ENCODE measurements around the gene CAPN5. TPM values are rescaled to one million over a fixed set of nuclear protein-coding genes. Genes with fewer than 3 reads are reported as not detected.

The CAPN5 gene
- total and polyA plus RNA-seq, 2 experiments from 2014 or later = 25.2 to 28.8 TPM

DNA sequence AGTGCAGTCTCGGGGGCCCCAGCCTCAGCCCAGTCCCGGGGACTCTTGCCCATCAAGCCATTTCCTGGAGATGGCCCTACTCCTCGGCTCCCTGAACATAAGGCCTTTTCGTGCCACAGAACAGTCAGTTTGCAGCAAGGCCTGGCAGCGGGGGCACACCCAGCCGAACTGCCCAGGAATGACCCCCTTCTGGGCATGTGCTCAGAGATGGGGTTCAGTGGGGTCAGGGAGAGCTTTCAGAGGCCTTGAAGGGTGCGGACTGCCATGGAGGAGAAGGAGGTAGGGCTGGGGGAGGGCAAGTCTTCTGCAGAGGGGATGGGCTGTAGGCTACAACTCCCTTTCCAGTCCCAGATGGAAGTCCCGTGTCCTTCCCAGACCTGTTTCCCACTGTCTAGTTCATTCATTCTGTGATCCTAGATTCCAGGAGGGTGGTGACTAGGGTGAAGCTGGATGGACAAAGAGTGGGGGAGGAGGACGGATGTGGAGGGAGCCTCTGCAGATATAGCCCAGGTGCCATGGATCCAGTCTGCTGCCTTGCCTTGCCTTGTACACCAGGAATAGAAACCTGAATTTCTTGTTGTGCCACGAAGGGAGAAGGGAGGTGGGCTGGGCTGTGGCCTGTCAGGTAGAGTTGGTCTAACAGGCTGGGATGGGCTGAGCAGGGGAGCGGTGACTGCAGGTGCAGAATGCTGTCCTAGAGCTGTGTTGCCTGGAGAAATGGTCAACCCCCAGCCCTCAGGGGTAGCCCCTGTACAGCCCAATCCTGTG is 21.6 kb downstream of the CAPN5 start:
- no peak for TF ChIP-seq EZH2phosphoT487 (IDR thresholded peaks at IDR 0.05; ENCODE audit: low read depth, severe bottlenecking, unreplicated experiment)
- no peak for TF ChIP-seq EZH2 (IDR thresholded peaks at IDR 0.05; ENCODE audit: borderline replicate concordance)
- TF ChIP-seq, protein P1, sequence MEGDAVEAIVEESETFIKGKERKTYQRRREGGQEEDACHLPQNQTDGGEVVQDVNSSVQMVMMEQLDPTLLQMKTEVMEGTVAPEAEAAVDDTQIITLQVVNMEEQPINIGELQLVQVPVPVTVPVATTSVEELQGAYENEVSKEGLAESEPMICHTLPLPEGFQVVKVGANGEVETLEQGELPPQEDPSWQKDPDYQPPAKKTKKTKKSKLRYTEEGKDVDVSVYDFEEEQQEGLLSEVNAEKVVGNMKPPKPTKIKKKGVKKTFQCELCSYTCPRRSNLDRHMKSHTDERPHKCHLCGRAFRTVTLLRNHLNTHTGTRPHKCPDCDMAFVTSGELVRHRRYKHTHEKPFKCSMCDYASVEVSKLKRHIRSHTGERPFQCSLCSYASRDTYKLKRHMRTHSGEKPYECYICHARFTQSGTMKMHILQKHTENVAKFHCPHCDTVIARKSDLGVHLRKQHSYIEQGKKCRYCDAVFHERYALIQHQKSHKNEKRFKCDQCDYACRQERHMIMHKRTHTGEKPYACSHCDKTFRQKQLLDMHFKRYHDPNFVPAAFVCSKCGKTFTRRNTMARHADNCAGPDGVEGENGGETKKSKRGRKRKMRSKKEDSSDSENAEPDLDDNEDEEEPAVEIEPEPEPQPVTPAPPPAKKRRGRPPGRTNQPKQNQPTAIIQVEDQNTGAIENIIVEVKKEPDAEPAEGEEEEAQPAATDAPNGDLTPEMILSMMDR (IDR thresholded peaks at IDR 0.05; ENCODE audit: poor library complexity) = no peak
- no peaks in the 10 kb centered on the region for H3K9me3 ChIP-seq (ENCODE audit: low read depth)
- H3K4me3 ChIP-seq = no peak overlapping the region
- peak overlapping the region; percentile 31 for H3K27ac ChIP-seq
- peak; percentile 55 for DNase-seq (ENCODE audit: low spot score)
- 73% methylated on average over 11 of the region's 11 CpGs for WGBS (ENCODE audit: low lambda C conversion rate, missing lambda C conversion rate)
- H3K79me2 ChIP-seq = peaks cover 4% of the 10 kb centered on the region
- H3K4me2 ChIP-seq = no peak overlapping the region
- peaks cover 22% of the 10 kb centered on the region for H3K4me1 ChIP-seq (ENCODE audit: insufficient read depth)
- H4K20me1 ChIP-seq (ENCODE audit: insufficient read depth, poor library complexity, severe bottlenecking) = no peaks in the 10 kb centered on the region
- H2AFZ ChIP-seq = no peak overlapping the region
- H3K27me3 ChIP-seq = no peaks in the 10 kb centered on the region
- H3K9me2 ChIP-seq (replicated peaks; ENCODE audit: insufficient read depth) = no peaks in the 10 kb centered on the region
- no peaks in the 10 kb centered on the region for H3K36me3 ChIP-seq (replicated peaks; ENCODE audit: insufficient read depth, low read depth)

DNA sequence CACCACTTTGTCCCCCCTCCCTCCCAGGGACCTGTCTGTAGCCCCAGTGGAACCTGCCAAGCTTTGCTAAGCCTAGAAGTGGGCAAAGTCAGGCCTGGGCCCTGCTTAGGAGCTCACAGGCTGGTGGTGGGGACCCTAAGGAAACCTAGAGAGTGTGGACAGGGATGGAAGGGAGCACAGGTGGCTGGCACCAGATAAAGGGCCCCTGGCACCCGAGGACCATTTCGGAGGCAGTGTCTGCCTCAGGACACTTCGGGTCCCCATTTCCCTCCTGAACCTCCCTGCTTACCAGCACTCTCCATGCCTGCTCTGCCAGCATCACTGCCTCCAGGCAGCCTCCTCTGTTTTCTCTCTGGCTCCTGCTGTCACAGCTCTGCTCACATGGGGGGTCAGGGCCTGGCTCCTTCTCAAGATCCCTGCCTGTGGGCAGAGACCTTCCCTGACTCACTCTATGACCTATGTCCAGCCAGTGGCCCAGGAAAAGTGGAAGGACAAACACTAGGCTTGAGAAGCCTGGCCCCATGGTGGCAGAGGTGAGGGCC is 22.3 kb downstream of the CAPN5 start:
- DNase-seq (ENCODE audit: low spot score) = no peak
- Histone ChIP-seq H2AFZ (no peak overlapping the region), H3K36me3 (replicated peaks; ENCODE audit: insufficient read depth, low read depth) (no peaks in the 10 kb centered on the region), H3K27ac (no peak overlapping the region), H3K79me2 (peaks cover 2% of the 10 kb centered on the region), H3K4me1 (ENCODE audit: insufficient read depth) (peaks cover 22% of the 10 kb centered on the region), H3K4me3 (no peak overlapping the region), H4K20me1 (ENCODE audit: insufficient read depth, poor library complexity, severe bottlenecking) (no peaks in the 10 kb centered on the region), H3K9me3 (ENCODE audit: low read depth) (no peaks in the 10 kb centered on the region), H3K9me2 (replicated peaks; ENCODE audit: insufficient read depth) (no peaks in the 10 kb centered on the region), H3K4me2 (no peak overlapping the region), H3K27me3 (no peaks in the 10 kb centered on the region)
- 84% methylated on average over 3 of the region's 3 CpGs for whole genome bisulfite sequencing (ENCODE audit: low lambda C conversion rate, missing lambda C conversion rate)
- TF ChIP-seq EZH2phosphoT487 (IDR thresholded peaks at IDR 0.05; ENCODE audit: low read depth, severe bottlenecking, unreplicated experiment) = no peak
- TF ChIP-seq EZH2 (IDR thresholded peaks at IDR 0.05; ENCODE audit: borderline replicate concordance) = no peak
- TF ChIP-seq, protein P1 (IDR thresholded peaks at IDR 0.05; ENCODE audit: poor library complexity) = no peak

DNA sequence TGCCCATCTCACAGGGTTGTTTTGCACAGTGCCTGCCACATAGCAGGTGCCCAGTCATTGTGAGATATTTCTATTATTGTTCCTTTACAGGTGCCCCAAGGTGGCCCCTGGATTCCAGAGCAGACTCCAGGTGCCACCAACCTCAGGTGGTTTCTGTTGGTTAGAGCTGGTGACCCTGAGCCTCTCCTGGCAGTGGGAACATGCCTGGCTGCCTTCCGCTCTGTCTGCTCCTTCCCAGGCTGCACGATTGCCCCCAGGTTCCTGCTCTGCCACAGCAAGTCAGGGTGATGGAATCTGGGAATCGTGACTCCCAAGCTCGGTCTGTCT is 23.2 kb downstream of the CAPN5 start:
- Histone ChIP-seq H3K27ac (no peak overlapping the region), H3K9me2 (replicated peaks; ENCODE audit: insufficient read depth) (no peaks in the 10 kb centered on the region), H2AFZ (no peak overlapping the region), H3K36me3 (replicated peaks; ENCODE audit: insufficient read depth, low read depth) (no peaks in the 10 kb centered on the region), H3K4me1 (ENCODE audit: insufficient read depth) (peaks cover 22% of the 10 kb centered on the region), H4K20me1 (ENCODE audit: insufficient read depth, poor library complexity, severe bottlenecking) (no peaks in the 10 kb centered on the region), H3K79me2 (peaks cover 2% of the 10 kb centered on the region), H3K4me3 (no peak overlapping the region), H3K9me3 (ENCODE audit: low read depth) (no peaks in the 10 kb centered on the region), H3K4me2 (no peak overlapping the region), H3K27me3 (no peaks in the 10 kb centered on the region)
- DNase-seq (ENCODE audit: low spot score) = no peak
- no peak for TF ChIP-seq EZH2phosphoT487 (IDR thresholded peaks at IDR 0.05; ENCODE audit: low read depth, severe bottlenecking, unreplicated experiment)
- no peak for TF ChIP-seq EZH2 (IDR thresholded peaks at IDR 0.05; ENCODE audit: borderline replicate concordance)
- TF ChIP-seq, protein P1 (IDR thresholded peaks at IDR 0.05; ENCODE audit: poor library complexity) = no peak
- WGBS (ENCODE audit: low lambda C conversion rate, missing lambda C conversion rate) = 100% methylated on average over 3 of the region's 4 CpGs
